GM18519 (cell line): ENCODE results near the gene UBE2D3.
"Not testable (repeated sequence)": the region's sequence is repeated elsewhere in the genome, so short reads cannot be mapped to it uniquely, and the experiment has no call there.

Source experiments
- ATAC-seq: cut with Tn5 transposase; IDR thresholded peaks from one replicate; pipeline ENCODE4 v1.9.1; 2021; ENCODE audit warnings: mild to moderate bottlenecking, moderate library complexity; ENCODE audit not compliant: unreplicated experiment, low FRiP score

Gene UBE2D3

GRCh38 chr4:102826890-102827673 is at the start of gene UBE2D3:
Gene UBE2D3, minus strand, starts transcription at chr4:102827551. Its CDS starts 1,043 bp downstream, at chr4:102826508.
- ATAC-seq: peak; percentile 19

GRCh38 chr4:102871772-102872171 is 44.4 kb upstream of the UBE2D3 start:
- no peak for ATAC-seq

- ATAC-seq: peak; percentile 24
Observed at GRCh38 chr4:102869569-102870197, 42.3 kb upstream of the UBE2D3 start.

- peak; percentile 73 for ATAC-seq
Observed at GRCh38 chr4:102868781-102869568, 41.6 kb upstream of the UBE2D3 start, which contains the start of gene CISD2. Gene CISD2, plus strand, starts transcription at chr4:102868992. Its CDS starts 93 bp downstream, at chr4:102869085.

GRCh38 chr4:102868153-102868780 is 40.9 kb upstream of the UBE2D3 start:
- ATAC-seq: no peak

- ATAC-seq: no peak
Observed at GRCh38 chr4:102867278-102868152, 40.2 kb upstream of the UBE2D3 start.

GRCh38 chr4:102865327-102865726 is 38.0 kb upstream of the UBE2D3 start:
- not testable (repeated sequence) for ATAC-seq

- ATAC-seq: no peak
Observed at GRCh38 chr4:102862747-102863146, 35.4 kb upstream of the UBE2D3 start.

GRCh38 chr4:102862016-102862415 is 34.7 kb upstream of the UBE2D3 start:
- ATAC-seq: no peak

- ATAC-seq: no peak
Observed at GRCh38 chr4:102860611-102861324, 33.4 kb upstream of the UBE2D3 start.

GRCh38 chr4:102858828-102859464 is 31.6 kb upstream of the UBE2D3 start:
- ATAC-seq: no peak

GRCh38 chr4:102850370-102850769 is 23.0 kb upstream of the UBE2D3 start:
- ATAC-seq: no peak

- ATAC-seq: no peak
Observed at GRCh38 chr4:102849579-102850104, 22.3 kb upstream of the UBE2D3 start.

- no peak for ATAC-seq
Observed at GRCh38 chr4:102847687-102848086, 20.3 kb upstream of the UBE2D3 start.

GRCh38 chr4:102843938-102844337 is 16.6 kb upstream of the UBE2D3 start:
- no peak for ATAC-seq

- no peak for ATAC-seq
Observed at GRCh38 chr4:102843273-102843672, 15.9 kb upstream of the UBE2D3 start.

GRCh38 chr4:102842367-102842766 is 15.0 kb upstream of the UBE2D3 start:
- no peak for ATAC-seq

- no peak for ATAC-seq
Observed at GRCh38 chr4:102836596-102836995, 9.2 kb upstream of the UBE2D3 start.
